Right lobe of liver (tissue), 6 donors: ENCODE results near the gene INPP5B. TPM values are rescaled to one million over a fixed set of nuclear protein-coding genes. Genes with fewer than 3 reads are reported as not detected.
"Not testable (repeated sequence)": the region's sequence is repeated elsewhere in the genome, so short reads cannot be mapped to it uniquely, and the experiment has no call there.

ENCODE experiments used
- ATAC-seq, 4 donors: fragments of 200-7000 bp; cut with Tn5 transposase; one replicate each; pipeline ENCODE4 v1.9.1; 2020; ENCODE audit warnings: mild to moderate bottlenecking in 4 of 4, moderate library complexity in 4 of 4
- DNase-seq, 3 donors: peaks; one replicate each; pipeline ENCODE4 v3.0.0-alpha.2; 2020
- H3K27ac ChIP-seq, 3 donors: fragments of 200-600 bp; one replicate each; pipeline ENCODE4 v1.8.0; 2022
- H3K27me3 ChIP-seq, 2 donors: fragments of 200-600 bp; one replicate each; pipeline ENCODE4 v1.8.0; 2022
- H3K36me3 ChIP-seq, 4 donors: fragments of 200-600 bp; sonication (generic) in 1 of 4; one replicate each; pipeline versions ENCODE4 v1.5.1 to v1.8.0; 2017 to 2022; ENCODE audit warnings: control low read depth in 1 of 4
- H3K4me1 ChIP-seq, 4 donors: fragments of 200-600 bp; sonication (generic) in 1 of 4; one replicate each; pipeline versions ENCODE4 v1.5.1 to v1.8.0; 2017 to 2022; ENCODE audit warnings: control low read depth in 1 of 4
- H3K4me3 ChIP-seq, 3 donors: fragments of 200-600 bp; one replicate each; pipeline ENCODE4 v1.8.0; 2022
- H3K9me3 ChIP-seq, 4 donors: fragments of 200-600 bp; sonication (generic) in 1 of 4; one replicate each; pipeline versions ENCODE4 v1.5.1 to v1.8.0; 2017 to 2022; ENCODE audit warnings: control low read depth in 1 of 4
- POLR2A ChIP-seq: fragments of 450-650 bp; IDR thresholded peaks from one replicate; pipeline ENCODE4 v1.6.1; 2017; ENCODE audit warnings: antibody characterized with exemption, mild to moderate bottlenecking
- WGBS: methylation state at CpG from one replicate; pipeline ENCODE4 v1.1.6; 2018; ENCODE audit warnings: low coverage, low lambda C conversion rate; ENCODE audit not compliant: insufficient coverage; ENCODE audit errors: missing lambda C conversion rate; 5-methylcytosine and 5-hydroxymethylcytosine counted together
- intact Hi-C, 2 donors: fragments of 100-400 bp; cut with DNase I; formaldehyde crosslinking; loops; one replicate each; pipeline versions ENCODE4 v1.11.2 to v1.14.1; 2022
- total RNA-seq, 6 experiments: library from RNA; depleted of rRNA in 2 of 6; stranded (reverse); fragments of >200 nt in 2 of 6; fragmentation: NEBNext Ultra II Directional in 3 of 6; extraction: Animal tissue kit (Norgen Biotek cat#: 25700) in 3 of 6; gene quantifications; one replicate each; pipeline versions ENCODE4 v1.1.0 to v1.2.4, GENCODE V29; 2016 to 2023
- TF ChIP-seq, protein P1 (sequence below), 4 donors: fragments of 200-600 bp in 3 of 4; fragments of 450-650 bp in 1 of 4; IDR thresholded peaks; one replicate each; pipeline versions ENCODE4 v1.5.1 to v1.8.0; 2016 to 2022; ENCODE audit warnings: antibody characterized with exemption in 4 of 4, mild to moderate bottlenecking in 2 of 4
- donor health status: DM: no; HTN: yes; CAD: no.
- donor health status: DM: no; HTN: no; CAD: no.
- donor health status: DM: no; HTN: no; CAD: no.
- donor health status: DM: no; HTN: yes; CAD: no.
- donor health status: DM: no; HTN: yes; CAD: no.

The INPP5B gene
- total RNA-seq, 6 experiments from 2014 or later, result 10.5 to 23.1 (median 14.6) TPM

DNA sequence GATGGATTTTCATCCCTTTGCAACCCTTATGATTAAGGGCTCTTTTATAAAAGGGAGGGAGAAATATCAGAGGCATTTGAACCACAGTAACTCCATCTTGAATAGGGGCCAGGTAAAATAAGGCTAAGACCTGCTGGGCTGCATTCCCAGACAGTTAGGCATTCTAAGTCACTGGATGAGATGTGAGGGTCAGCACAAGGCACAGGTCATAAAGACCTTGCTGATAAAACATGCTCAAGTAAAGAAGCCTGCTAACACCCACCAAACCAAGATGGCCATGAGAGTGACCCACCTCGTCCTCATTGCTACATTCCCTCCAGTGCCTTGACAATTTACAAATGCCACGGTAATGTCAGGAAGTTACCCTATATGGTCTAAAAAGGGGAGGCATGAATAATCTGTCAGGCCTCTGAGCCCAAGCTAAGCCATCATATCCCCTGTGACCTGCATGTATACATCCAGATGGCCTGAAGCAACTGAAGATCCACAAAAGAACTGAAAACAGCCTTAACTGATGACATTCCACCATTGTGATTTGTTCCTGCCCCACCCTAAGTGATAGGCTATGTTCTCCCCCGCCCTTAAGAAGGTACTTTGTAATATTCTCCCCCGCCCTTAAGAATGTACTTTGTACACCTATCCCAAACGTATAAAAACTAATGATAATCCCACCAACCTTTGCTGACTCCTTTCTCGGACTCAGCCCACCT is 39.3 kb downstream of the INPP5B start:
- H3K9me3 ChIP-seq, DNase-seq, H3K27ac ChIP-seq, intact Hi-C loops, H3K36me3 ChIP-seq, H3K4me1 ChIP-seq, ATAC-seq, H3K27me3 ChIP-seq, H3K4me3 ChIP-seq: not testable (repeated sequence)
- WGBS, result 91% methylated on average over 6 of the region's 6 CpGs

DNA sequence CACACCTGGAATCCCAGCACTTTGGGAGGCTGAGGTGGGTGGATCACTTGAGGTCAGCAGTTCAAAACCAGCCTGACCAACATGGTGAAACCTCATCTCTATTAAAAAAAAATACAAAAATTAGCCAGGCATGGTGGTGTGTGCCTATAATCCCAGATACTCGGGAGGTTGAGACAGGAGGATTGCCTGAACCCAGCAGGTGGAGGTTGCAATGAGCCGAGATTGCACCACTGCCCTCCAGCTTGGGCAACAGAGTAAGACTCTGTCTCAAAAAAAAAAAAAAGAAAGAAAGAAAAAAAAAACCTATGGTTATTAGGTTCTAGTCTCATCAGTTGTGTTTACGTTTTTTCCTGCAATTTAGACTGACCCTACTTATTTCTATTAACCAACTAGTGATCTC is 40.3 kb downstream of the INPP5B start:
- H3K27me3 ChIP-seq, H3K36me3 ChIP-seq, H3K4me3 ChIP-seq, intact Hi-C loops, H3K4me1 ChIP-seq, H3K27ac ChIP-seq, H3K9me3 ChIP-seq, DNase-seq, ATAC-seq: not testable (repeated sequence)
- 92% methylated on average over 2 of the region's 3 CpGs for WGBS

DNA sequence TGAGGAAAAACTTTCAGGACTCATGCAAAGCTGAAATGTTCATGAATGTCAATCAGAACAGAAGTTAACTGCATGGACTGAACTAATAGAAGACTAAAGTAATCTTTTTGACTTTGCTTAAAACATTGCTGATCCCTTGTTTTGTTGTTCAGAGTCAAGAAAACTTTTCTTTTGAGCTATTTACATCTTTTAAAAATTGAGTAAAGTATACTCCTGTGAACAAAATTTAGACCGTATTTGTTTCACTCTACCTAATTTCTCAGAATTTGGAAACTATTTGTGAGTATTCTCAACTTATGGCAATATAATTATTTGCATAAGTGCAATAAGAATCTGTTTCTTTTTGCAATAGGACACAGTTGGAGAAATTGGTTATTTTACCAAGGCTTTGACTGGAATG is 41.1 kb downstream of the INPP5B start:
- H3K36me3 ChIP-seq, result peaks cover 0 to 3% (median 0%) of the 10 kb centered on the region in 4 donors
- H3K27me3 ChIP-seq, result no peaks in the 10 kb centered on the region
- TF ChIP-seq POLR2A, result no peak
- TF ChIP-seq, protein P1, sequence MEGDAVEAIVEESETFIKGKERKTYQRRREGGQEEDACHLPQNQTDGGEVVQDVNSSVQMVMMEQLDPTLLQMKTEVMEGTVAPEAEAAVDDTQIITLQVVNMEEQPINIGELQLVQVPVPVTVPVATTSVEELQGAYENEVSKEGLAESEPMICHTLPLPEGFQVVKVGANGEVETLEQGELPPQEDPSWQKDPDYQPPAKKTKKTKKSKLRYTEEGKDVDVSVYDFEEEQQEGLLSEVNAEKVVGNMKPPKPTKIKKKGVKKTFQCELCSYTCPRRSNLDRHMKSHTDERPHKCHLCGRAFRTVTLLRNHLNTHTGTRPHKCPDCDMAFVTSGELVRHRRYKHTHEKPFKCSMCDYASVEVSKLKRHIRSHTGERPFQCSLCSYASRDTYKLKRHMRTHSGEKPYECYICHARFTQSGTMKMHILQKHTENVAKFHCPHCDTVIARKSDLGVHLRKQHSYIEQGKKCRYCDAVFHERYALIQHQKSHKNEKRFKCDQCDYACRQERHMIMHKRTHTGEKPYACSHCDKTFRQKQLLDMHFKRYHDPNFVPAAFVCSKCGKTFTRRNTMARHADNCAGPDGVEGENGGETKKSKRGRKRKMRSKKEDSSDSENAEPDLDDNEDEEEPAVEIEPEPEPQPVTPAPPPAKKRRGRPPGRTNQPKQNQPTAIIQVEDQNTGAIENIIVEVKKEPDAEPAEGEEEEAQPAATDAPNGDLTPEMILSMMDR (IDR thresholded peaks at IDR 0.05), result no peak
- no peaks in the 10 kb centered on the region for H3K9me3 ChIP-seq
- no peak overlapping the region for H3K4me3 ChIP-seq
- intact Hi-C loops, result no loop called here
- DNase-seq (no peak), ATAC-seq (no peak)
- H3K4me1 ChIP-seq, result no peaks in the 10 kb centered on the region
- no peak overlapping the region for H3K27ac ChIP-seq
- WGBS, result 94% methylated on average over 1 of the region's 1 CpG

DNA sequence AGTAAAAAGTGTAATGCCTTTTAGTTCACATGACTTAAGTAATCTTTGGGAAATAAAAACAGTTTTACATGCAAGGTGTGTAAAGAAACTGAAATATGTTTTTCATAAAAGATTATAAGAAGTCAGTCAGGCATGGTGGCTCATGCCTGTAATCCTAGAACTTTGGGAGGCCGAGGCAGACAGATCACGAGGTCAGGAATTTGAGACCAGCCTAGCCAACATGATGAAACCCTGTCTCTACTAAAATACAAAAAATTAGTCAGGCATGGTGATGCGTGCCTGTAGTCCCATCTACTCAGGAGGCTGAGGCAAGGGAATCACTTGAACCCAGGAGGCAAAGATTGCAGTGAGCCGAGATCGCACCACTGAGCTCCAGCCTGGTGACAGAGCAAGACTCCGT is 42.9 kb downstream of the INPP5B start:
- intact Hi-C loops, ATAC-seq, H3K36me3 ChIP-seq, H3K27ac ChIP-seq, H3K9me3 ChIP-seq, DNase-seq, H3K4me3 ChIP-seq, H3K4me1 ChIP-seq, H3K27me3 ChIP-seq: not testable (repeated sequence)
- 90% methylated on average over 5 of the region's 6 CpGs for WGBS

DNA sequence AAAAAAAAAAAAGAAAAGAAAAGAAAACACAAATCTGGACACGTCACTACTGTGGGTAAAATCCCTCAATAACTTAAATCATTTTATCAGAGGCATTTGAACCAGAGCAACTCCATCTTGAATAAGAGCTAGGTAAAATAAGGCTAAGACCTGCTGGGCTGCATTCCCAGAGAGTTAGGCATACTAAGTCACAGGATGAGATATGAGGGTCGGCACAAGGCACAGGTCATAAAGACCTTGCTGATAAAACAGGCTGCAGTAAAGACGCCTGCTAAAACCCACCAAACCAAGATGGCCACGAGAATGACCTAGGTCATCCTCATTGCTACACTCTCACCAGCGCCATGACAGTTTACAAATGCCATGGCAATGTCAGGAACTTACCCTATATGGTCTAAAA is 43.9 kb downstream of the INPP5B start:
- H3K4me3 ChIP-seq, result no peak overlapping the region
- WGBS, result 90% methylated on average over 5 of the region's 5 CpGs
- intact Hi-C loops, result no loop called here
- H3K9me3 ChIP-seq, result no peaks in the 10 kb centered on the region
- H3K27me3 ChIP-seq, result no peaks in the 10 kb centered on the region
- H3K27ac ChIP-seq, result no peak overlapping the region
- DNase-seq (no peak), ATAC-seq (no peak)
- no peaks in the 10 kb centered on the region for H3K4me1 ChIP-seq
- TF ChIP-seq POLR2A, result no peak
- TF ChIP-seq, protein P1 (IDR thresholded peaks at IDR 0.05), result no peak
- peaks cover 0 to 3% (median 0%) of the 10 kb centered on the region in 4 donors for H3K36me3 ChIP-seq

DNA sequence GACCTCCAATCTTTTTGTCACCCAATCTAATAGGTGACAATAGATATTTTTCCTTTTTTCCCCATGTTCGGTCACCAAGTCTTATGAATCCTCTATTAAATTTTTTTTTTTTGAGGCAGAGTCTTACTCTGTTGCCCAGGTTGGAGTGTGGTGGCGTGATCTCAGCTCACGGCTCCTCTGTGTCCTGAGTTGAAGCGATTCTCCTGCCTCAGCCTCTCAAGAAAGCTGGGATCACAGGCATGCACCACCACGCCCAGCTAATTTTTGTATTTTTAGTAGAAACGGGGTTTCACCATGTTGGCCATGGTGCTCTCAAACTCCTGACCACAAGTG is 45.0 kb downstream of the INPP5B start:
- Histone ChIP-seq H3K9me3 (no peaks in the 10 kb centered on the region), H3K27ac (no peak overlapping the region), H3K4me3 (no peak overlapping the region), H3K36me3 (peaks cover 0 to 3% (median 0%) of the 10 kb centered on the region in 4 donors), H3K4me1 (no peaks in the 10 kb centered on the region), H3K27me3 (no peaks in the 10 kb centered on the region)
- intact Hi-C loops, result no loop called here
- TF ChIP-seq, protein P1 (IDR thresholded peaks at IDR 0.05), result no peak
- no peak for TF ChIP-seq POLR2A
- ATAC-seq, result no peak
- WGBS, result 90% methylated on average over 5 of the region's 6 CpGs
- DNase-seq, result no peak
